Measurements from ENCODE around the gene PTEN.

PTEN gene

DNA sequence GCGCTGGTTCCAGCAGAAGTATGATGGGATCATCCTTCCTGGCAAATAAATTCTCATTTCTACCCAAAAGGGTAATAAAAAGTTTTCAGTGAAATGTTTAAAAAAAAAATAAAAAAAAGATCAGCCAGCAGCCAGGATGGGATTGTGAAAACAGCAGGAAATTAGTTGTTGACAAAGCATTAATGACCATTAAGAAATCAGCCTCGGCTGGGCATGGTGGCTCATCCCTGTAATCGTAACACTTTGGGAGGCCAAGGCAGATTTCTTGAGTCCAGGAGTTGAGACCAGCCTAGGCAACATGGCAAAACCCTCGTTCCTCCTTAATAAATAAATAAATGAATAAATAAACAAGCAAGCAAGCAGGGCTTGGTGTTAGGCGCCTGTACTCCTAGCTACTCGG is 82.6 kb downstream of the PTEN start:
- H3K27ac ChIP-seq (ENCODE audit: low read length): no peak overlapping the region
- H3K4me1 ChIP-seq (ENCODE audit: control insufficient read depth, insufficient read depth, low read length): no peaks in the 10 kb centered on the region
- H3K27me3 ChIP-seq (ENCODE audit: control insufficient read depth in 1 of 2, insufficient read depth in 2 of 2, low read length in 2 of 2): no peaks in the 10 kb centered on the region
- peaks cover 0 to 3% of the 10 kb centered on the region in 2 donors for H3K36me3 ChIP-seq (ENCODE audit: control insufficient read depth in 2 of 2, insufficient read depth in 2 of 2, low read length in 2 of 2)
- no peak overlapping the region for H3K9ac ChIP-seq (ENCODE audit: low read length in 2 of 2)
- no peaks in the 10 kb centered on the region for H3K9me3 ChIP-seq (ENCODE audit: control insufficient read depth in 2 of 2, low read length in 2 of 2)
- H3K4me3 ChIP-seq (ENCODE audit: low read length in 2 of 2): no peak overlapping the region

DNA sequence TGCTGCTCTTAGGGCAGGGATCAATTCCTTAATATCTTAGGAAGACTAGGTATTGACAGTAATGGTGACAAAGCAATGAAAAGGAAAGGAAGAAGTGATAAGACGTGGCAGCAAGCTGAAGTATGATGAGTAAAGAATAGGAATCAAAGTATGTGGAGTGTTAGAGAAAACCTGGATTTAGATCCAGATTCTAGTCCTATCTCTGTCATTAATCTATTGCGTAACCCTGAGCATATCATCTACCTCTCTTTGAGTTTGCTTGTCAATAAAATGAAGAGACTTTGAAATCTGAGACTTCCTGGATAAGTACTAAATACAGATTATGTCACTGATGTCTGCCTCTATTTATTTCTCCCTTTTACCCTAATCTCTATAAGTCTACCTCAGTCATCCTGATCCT is 89.2 kb downstream of the PTEN start:
- H3K27ac ChIP-seq (ENCODE audit: low read length): no peak overlapping the region
- H3K9me3 ChIP-seq (ENCODE audit: control insufficient read depth in 2 of 2, low read length in 2 of 2): no peaks in the 10 kb centered on the region
- peaks cover 0 to 17% of the 10 kb centered on the region in 2 donors for H3K36me3 ChIP-seq (ENCODE audit: control insufficient read depth in 2 of 2, insufficient read depth in 2 of 2, low read length in 2 of 2)
- H3K4me1 ChIP-seq (ENCODE audit: control insufficient read depth, insufficient read depth, low read length): no peaks in the 10 kb centered on the region
- no peak overlapping the region for H3K9ac ChIP-seq (ENCODE audit: low read length in 2 of 2)
- H3K4me3 ChIP-seq (ENCODE audit: low read length in 2 of 2): no peak overlapping the region
- H3K27me3 ChIP-seq (ENCODE audit: control insufficient read depth in 1 of 2, insufficient read depth in 2 of 2, low read length in 2 of 2): no peaks in the 10 kb centered on the region

DNA sequence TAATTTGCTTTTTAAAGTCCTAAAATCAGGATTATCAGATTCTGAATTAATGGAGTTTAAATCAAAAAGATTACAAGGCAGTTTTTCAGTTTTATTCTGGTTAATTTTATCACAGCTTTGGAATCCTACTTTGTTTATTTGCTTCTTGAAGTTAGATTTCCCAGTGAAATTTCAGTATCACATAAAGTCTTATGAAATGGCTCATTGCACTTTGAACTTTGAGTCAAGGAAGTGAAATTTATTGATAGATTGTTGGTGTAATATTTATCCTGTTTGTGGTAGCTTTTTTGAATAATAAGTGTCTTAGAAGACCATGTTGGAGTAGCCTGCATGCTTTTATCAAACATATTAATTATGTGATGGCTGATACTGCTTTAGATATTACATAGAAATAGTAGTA is 92.6 kb downstream of the PTEN start:
- Histone ChIP-seq H3K36me3 (ENCODE audit: control insufficient read depth in 2 of 2, insufficient read depth in 2 of 2, low read length in 2 of 2) (peaks cover 0 to 17% of the 10 kb centered on the region in 2 donors), H3K4me1 (ENCODE audit: control insufficient read depth, insufficient read depth, low read length) (no peaks in the 10 kb centered on the region), H3K27me3 (ENCODE audit: control insufficient read depth in 1 of 2, insufficient read depth in 2 of 2, low read length in 2 of 2) (no peaks in the 10 kb centered on the region)

DNA sequence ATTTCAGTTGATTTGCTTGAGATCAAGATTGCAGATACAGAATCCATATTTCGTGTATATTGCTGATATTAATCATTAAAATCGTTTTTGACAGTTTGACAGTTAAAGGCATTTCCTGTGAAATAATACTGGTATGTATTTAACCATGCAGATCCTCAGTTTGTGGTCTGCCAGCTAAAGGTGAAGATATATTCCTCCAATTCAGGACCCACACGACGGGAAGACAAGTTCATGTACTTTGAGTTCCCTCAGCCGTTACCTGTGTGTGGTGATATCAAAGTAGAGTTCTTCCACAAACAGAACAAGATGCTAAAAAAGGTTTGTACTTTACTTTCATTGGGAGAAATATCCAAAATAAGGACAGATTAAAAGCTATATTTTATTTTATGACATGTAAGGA is 94.3 kb downstream of the PTEN start:
- H3K4me1 ChIP-seq (ENCODE audit: control insufficient read depth, insufficient read depth, low read length): no peaks in the 10 kb centered on the region
- no peaks in the 10 kb centered on the region for H3K9me3 ChIP-seq (ENCODE audit: control insufficient read depth in 2 of 2, low read length in 2 of 2)
- peaks cover 0 to 13% of the 10 kb centered on the region in 2 donors for H3K36me3 ChIP-seq (ENCODE audit: control insufficient read depth in 2 of 2, insufficient read depth in 2 of 2, low read length in 2 of 2)
- H3K27me3 ChIP-seq (ENCODE audit: control insufficient read depth in 1 of 2, insufficient read depth in 2 of 2, low read length in 2 of 2): no peaks in the 10 kb centered on the region
- H3K27ac ChIP-seq (ENCODE audit: low read length): no peak overlapping the region
- H3K9ac ChIP-seq (ENCODE audit: low read length in 2 of 2): no peak overlapping the region
- H3K4me3 ChIP-seq (ENCODE audit: low read length in 2 of 2): no peak overlapping the region

More for the DNA sequence above, 92.6 kb downstream of the PTEN start:
- Histone ChIP-seq H3K9ac (ENCODE audit: low read length in 2 of 2) (no peak overlapping the region), H3K27ac (ENCODE audit: low read length) (no peak overlapping the region), H3K9me3 (ENCODE audit: control insufficient read depth in 2 of 2, low read length in 2 of 2) (no peaks in the 10 kb centered on the region), H3K4me3 (ENCODE audit: low read length in 2 of 2) (no peak overlapping the region)

DNA sequence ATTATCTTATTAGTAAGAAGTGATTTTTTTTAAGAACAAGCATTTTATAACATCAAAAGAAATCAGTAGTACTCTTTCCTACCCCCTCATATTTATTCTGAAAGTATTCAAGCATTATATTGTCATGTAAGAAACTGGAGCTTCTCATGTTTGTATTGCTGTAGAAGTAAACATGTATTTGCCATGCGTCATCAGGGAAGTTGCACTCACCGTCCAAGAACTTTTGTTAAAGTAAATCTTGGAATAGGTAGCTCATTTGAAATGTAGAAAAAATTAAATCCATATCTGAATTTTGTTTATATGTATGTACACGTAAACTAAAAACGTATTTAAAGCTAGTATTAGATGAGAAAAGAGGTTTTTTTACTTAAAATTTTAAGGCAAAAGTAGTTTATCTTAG is 96.8 kb downstream of the PTEN start:
- Histone ChIP-seq H3K27me3 (ENCODE audit: control insufficient read depth in 1 of 2, insufficient read depth in 2 of 2, low read length in 2 of 2) (no peaks in the 10 kb centered on the region), H3K4me1 (ENCODE audit: control insufficient read depth, insufficient read depth, low read length) (no peaks in the 10 kb centered on the region), H3K9ac (ENCODE audit: low read length in 2 of 2) (no peak overlapping the region), H3K4me3 (ENCODE audit: low read length in 2 of 2) (no peak overlapping the region), H3K27ac (ENCODE audit: low read length) (no peak overlapping the region), H3K9me3 (ENCODE audit: control insufficient read depth in 2 of 2, low read length in 2 of 2) (no peaks in the 10 kb centered on the region), H3K36me3 (ENCODE audit: control insufficient read depth in 2 of 2, insufficient read depth in 2 of 2, low read length in 2 of 2) (peaks cover 0 to 4% of the 10 kb centered on the region in 2 donors)

DNA sequence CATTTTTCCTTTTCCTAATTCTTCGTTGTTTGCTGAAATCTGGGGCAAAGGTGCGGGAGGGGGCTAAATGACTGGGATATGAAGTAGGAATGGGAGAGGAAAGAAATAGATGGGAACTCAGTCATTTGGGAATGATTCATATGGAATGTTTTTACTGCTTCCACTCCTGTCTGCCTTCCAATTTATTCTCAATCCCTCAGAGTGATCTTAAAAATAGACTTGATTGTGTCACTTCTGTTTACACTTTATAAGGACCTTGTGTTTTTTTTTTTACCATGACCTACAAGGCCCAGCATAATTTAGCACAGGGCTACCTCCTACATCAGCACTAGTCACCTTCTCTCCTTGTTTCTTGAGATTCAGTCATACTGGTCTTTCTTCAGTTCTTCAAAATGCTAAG is 97.9 kb downstream of the PTEN start:
- no peaks in the 10 kb centered on the region for H3K9me3 ChIP-seq (ENCODE audit: control insufficient read depth in 2 of 2, low read length in 2 of 2)
- no peak overlapping the region for H3K9ac ChIP-seq (ENCODE audit: low read length in 2 of 2)
- H3K27me3 ChIP-seq (ENCODE audit: control insufficient read depth in 1 of 2, insufficient read depth in 2 of 2, low read length in 2 of 2): no peaks in the 10 kb centered on the region
- H3K36me3 ChIP-seq (ENCODE audit: control insufficient read depth in 2 of 2, insufficient read depth in 2 of 2, low read length in 2 of 2): no peaks in the 10 kb centered on the region
- H3K4me3 ChIP-seq (ENCODE audit: low read length in 2 of 2): no peak overlapping the region
- no peak overlapping the region for H3K27ac ChIP-seq (ENCODE audit: low read length)
- no peaks in the 10 kb centered on the region for H3K4me1 ChIP-seq (ENCODE audit: control insufficient read depth, insufficient read depth, low read length)

DNA sequence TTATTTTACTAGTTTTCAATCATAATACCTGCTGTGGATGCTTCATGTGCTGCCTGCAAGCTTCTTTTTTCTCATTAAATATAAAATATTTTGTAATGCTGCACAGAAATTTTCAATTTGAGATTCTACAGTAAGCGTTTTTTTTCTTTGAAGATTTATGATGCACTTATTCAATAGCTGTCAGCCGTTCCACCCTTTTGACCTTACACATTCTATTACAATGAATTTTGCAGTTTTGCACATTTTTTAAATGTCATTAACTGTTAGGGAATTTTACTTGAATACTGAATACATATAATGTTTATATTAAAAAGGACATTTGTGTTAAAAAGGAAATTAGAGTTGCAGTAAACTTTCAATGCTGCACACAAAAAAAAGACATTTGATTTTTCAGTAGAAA is 103.0 kb downstream of the PTEN start:
- no peaks in the 10 kb centered on the region for H3K4me1 ChIP-seq (ENCODE audit: control insufficient read depth, insufficient read depth, low read length)
- H3K27ac ChIP-seq (ENCODE audit: low read length): no peak overlapping the region
- H3K9ac ChIP-seq (ENCODE audit: low read length in 2 of 2): no peak overlapping the region
- no peaks in the 10 kb centered on the region for H3K27me3 ChIP-seq (ENCODE audit: control insufficient read depth in 1 of 2, insufficient read depth in 2 of 2, low read length in 2 of 2)
- H3K36me3 ChIP-seq (ENCODE audit: control insufficient read depth in 2 of 2, insufficient read depth in 2 of 2, low read length in 2 of 2): no peaks in the 10 kb centered on the region
- H3K9me3 ChIP-seq (ENCODE audit: control insufficient read depth in 2 of 2, low read length in 2 of 2): no peaks in the 10 kb centered on the region
- H3K4me3 ChIP-seq (ENCODE audit: low read length in 2 of 2): no peak overlapping the region

DNA sequence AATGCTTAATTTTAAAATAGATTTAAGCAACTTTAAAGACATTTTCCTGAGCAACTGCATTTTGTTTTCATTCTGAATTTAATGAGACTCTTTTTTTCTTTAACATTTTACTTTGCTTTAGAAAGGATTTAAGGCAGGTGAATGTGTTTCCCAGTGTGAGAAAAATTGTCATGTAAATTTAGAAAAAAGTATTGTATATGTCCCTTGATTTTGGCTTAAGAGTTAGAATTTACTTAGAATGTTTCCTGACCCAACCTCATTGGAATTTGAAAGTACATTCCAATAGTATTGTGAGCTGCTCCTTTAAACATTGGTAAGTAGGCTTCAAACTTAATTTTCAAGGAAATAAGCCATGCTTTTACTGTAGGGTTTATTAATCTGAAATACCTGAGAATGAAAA is 110.2 kb downstream of the PTEN start:
- H3K4me3 ChIP-seq (ENCODE audit: low read length in 2 of 2): no peak overlapping the region
- H3K9ac ChIP-seq (ENCODE audit: low read length in 2 of 2): no peak overlapping the region
- no peaks in the 10 kb centered on the region for H3K36me3 ChIP-seq (ENCODE audit: control insufficient read depth in 2 of 2, insufficient read depth in 2 of 2, low read length in 2 of 2)
- no peaks in the 10 kb centered on the region for H3K9me3 ChIP-seq (ENCODE audit: control insufficient read depth in 2 of 2, low read length in 2 of 2)
- H3K4me1 ChIP-seq (ENCODE audit: control insufficient read depth, insufficient read depth, low read length): no peaks in the 10 kb centered on the region
- H3K27ac ChIP-seq (ENCODE audit: low read length): no peak overlapping the region
- no peaks in the 10 kb centered on the region for H3K27me3 ChIP-seq (ENCODE audit: control insufficient read depth in 1 of 2, insufficient read depth in 2 of 2, low read length in 2 of 2)

DNA sequence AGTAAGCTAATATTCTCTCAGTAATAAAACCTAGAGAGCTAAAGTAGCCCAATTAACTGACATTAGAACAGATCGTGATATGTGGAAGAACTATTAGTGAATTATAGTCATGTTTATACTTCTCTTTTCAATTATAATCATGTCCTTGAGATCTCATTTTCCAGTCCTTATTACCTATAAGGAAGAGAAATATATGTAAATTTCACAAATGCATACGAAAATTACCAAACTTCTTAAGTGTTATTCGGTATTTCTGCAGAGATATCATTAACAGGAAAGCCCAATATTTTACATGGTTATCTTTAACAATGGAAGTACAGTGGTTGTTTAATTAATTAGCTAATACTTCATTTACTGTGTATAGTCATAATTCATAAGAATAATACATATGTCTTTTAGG is 110.7 kb downstream of the PTEN start:
- no peak overlapping the region for H3K4me3 ChIP-seq (ENCODE audit: low read length in 2 of 2)
- no peak overlapping the region for H3K9ac ChIP-seq (ENCODE audit: low read length in 2 of 2)
- no peaks in the 10 kb centered on the region for H3K36me3 ChIP-seq (ENCODE audit: control insufficient read depth in 2 of 2, insufficient read depth in 2 of 2, low read length in 2 of 2)
- no peaks in the 10 kb centered on the region for H3K9me3 ChIP-seq (ENCODE audit: control insufficient read depth in 2 of 2, low read length in 2 of 2)
- H3K27me3 ChIP-seq (ENCODE audit: control insufficient read depth in 1 of 2, insufficient read depth in 2 of 2, low read length in 2 of 2): no peaks in the 10 kb centered on the region
- H3K27ac ChIP-seq (ENCODE audit: low read length): no peak overlapping the region
- no peaks in the 10 kb centered on the region for H3K4me1 ChIP-seq (ENCODE audit: control insufficient read depth, insufficient read depth, low read length)

DNA sequence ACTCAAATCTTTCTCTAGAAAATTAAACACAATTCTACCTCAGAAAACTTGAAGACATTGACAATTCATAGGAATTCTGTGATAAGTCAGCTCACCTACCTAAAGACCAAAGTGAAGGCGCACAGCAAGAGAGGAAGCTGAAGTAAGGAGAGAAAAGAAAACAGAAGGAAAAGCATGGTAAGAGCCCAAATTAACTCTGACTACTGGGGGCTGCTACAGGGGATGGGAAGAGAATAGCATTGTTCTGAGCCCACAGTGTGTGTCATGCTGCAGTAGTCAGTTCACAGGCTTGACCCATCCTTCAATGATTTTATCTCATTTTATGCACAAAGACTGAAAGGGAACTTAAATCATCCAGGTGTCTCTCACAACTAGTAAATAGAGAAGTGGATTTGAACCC is 111.3 kb downstream of the PTEN start:
- Histone ChIP-seq H3K4me1 (ENCODE audit: control insufficient read depth, insufficient read depth, low read length) (no peaks in the 10 kb centered on the region), H3K36me3 (ENCODE audit: control insufficient read depth in 2 of 2, insufficient read depth in 2 of 2, low read length in 2 of 2) (no peaks in the 10 kb centered on the region), H3K9ac (ENCODE audit: low read length in 2 of 2) (no peak overlapping the region), H3K27me3 (ENCODE audit: control insufficient read depth in 1 of 2, insufficient read depth in 2 of 2, low read length in 2 of 2) (no peaks in the 10 kb centered on the region), H3K27ac (ENCODE audit: low read length) (no peak overlapping the region), H3K4me3 (ENCODE audit: low read length in 2 of 2) (no peak overlapping the region), H3K9me3 (ENCODE audit: control insufficient read depth in 2 of 2, low read length in 2 of 2) (no peaks in the 10 kb centered on the region)

DNA sequence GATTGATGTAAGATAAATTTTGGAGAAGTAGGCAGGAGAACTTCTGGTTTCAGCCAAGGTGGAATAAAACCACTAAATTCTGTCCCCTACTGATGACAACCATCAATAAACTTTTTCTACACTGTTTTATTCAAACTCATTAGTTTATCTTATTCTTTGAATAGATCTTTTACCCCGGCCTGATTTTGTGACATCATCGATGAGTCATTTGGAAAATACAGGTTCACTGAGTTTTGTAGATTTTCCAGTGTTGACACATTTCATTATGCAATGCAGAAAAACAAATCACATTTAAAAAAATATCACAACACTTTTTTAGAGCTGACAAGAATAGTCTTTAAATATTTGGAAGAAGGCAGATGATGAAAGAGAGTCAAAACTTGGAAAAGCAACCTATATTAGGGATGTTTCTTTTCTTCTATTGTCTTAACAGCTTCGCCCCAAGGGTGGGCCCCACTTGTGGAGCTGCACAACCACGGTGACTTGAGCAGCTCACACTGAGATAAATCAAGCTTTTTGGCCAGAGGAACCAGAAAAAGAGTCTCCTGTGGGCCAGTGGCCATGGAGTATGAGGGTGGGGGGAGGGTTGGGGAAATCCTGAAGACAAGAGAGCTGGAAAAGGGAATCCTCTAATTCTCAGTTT is 112.8 kb downstream of the PTEN start:
- Histone ChIP-seq H3K4me1 (ENCODE audit: control insufficient read depth, insufficient read depth, low read length) (no peaks in the 10 kb centered on the region), H3K9me3 (ENCODE audit: control insufficient read depth in 2 of 2, low read length in 2 of 2) (no peaks in the 10 kb centered on the region), H3K27me3 (ENCODE audit: control insufficient read depth in 1 of 2, insufficient read depth in 2 of 2, low read length in 2 of 2) (no peaks in the 10 kb centered on the region), H3K36me3 (ENCODE audit: control insufficient read depth in 2 of 2, insufficient read depth in 2 of 2, low read length in 2 of 2) (no peaks in the 10 kb centered on the region), H3K4me3 (ENCODE audit: low read length in 2 of 2) (no peak overlapping the region), H3K9ac (ENCODE audit: low read length in 2 of 2) (no peak overlapping the region), H3K27ac (ENCODE audit: low read length) (no peak overlapping the region)

All from stomach smooth muscle (tissue), 2 donors.